Measurements from ENCODE around the gene CBLB.

Gene CBLB

GRCh38 chr3:105771392-105771791 is 97.4 kb downstream of the CBLB start:
- WGBS (ENCODE audit: insufficient coverage), result no CpG with 5 or more reads among the region's 1 CpG
- no peaks in the 10 kb centered on the region for H3K9me3 ChIP-seq (ENCODE audit: control extremely low read depth in 1 of 5, control insufficient read depth in 4 of 5, insufficient read depth in 2 of 5, low read depth in 1 of 5, low read length in 4 of 5)
- POLR2A ChIA-PET, result no interaction called here
- peaks cover 4 to 20% (median 10%) of the 10 kb centered on the region in 4 experiments for H3K4me1 ChIP-seq (ENCODE audit: control extremely low read depth in 1 of 4, control insufficient read depth in 4 of 4, insufficient read depth in 4 of 4, low read length in 3 of 4)
- CTCF ChIA-PET, result interaction anchor here (0.7 kb wide), 2 partner anchors 350 to 1992 kb away, joined by 3 read pairs; no protein-coding TSS in a partner anchor
- H3K27ac ChIP-seq (ENCODE audit: insufficient read depth in 1 of 2, low read depth in 1 of 2, low read length in 2 of 2, poor library complexity in 1 of 2, severe bottlenecking in 2 of 2), result no peak overlapping the region
- DNase-seq, result no peak
- no peaks in the 10 kb centered on the region for H3K27me3 ChIP-seq (replicated peaks in 2 of 5; ENCODE audit: control insufficient read depth in 4 of 5, insufficient read depth in 5 of 5, low read length in 4 of 5)
- H3K36me3 ChIP-seq (ENCODE audit: control insufficient read depth in 4 of 4, insufficient read depth in 4 of 4, low read length in 3 of 4), result peaks cover 0 to 3% (median 2%) of the 10 kb centered on the region in 4 experiments
- H3K4me3 ChIP-seq (ENCODE audit: control insufficient read depth in 1 of 7, extremely low read depth in 1 of 7, insufficient read depth in 4 of 7, low read depth in 2 of 7, low read length in 6 of 7), result no peak overlapping the region

- Histone ChIP-seq H3K27me3 (replicated peaks in 2 of 5; ENCODE audit: control insufficient read depth in 4 of 5, insufficient read depth in 5 of 5, low read length in 4 of 5) (no peaks in the 10 kb centered on the region), H3K27ac (ENCODE audit: insufficient read depth in 1 of 2, low read depth in 1 of 2, low read length in 2 of 2, poor library complexity in 1 of 2, severe bottlenecking in 2 of 2) (no peak overlapping the region), H3K4me3 (ENCODE audit: control insufficient read depth in 1 of 7, extremely low read depth in 1 of 7, insufficient read depth in 4 of 7, low read depth in 2 of 7, low read length in 6 of 7) (no peak overlapping the region), H3K9me3 (ENCODE audit: control extremely low read depth in 1 of 5, control insufficient read depth in 4 of 5, insufficient read depth in 2 of 5, low read depth in 1 of 5, low read length in 4 of 5) (no peaks in the 10 kb centered on the region), H3K4me1 (ENCODE audit: control extremely low read depth in 1 of 4, control insufficient read depth in 4 of 4, insufficient read depth in 4 of 4, low read length in 3 of 4) (peaks cover 4 to 21% (median 13%) of the 10 kb centered on the region in 4 experiments), H3K36me3 (ENCODE audit: control insufficient read depth in 4 of 4, insufficient read depth in 4 of 4, low read length in 3 of 4) (peaks cover 0 to 3% (median 2%) of the 10 kb centered on the region in 4 experiments)
- WGBS (ENCODE audit: insufficient coverage), result 98% methylated on average over 4 of the region's 4 CpGs
- DNase-seq, result no peak
- POLR2A ChIA-PET, result no interaction called here
- CTCF ChIA-PET, result no interaction called here
Measured at GRCh38 chr3:105770410-105770809, 98.4 kb downstream of the CBLB start.

- CTCF ChIA-PET, result interaction anchor here (1.7 kb wide), 1 partner anchor 26 kb away, joined by 4 read pairs; no protein-coding TSS in a partner anchor
- no peaks in the 10 kb centered on the region for H3K27me3 ChIP-seq (replicated peaks in 2 of 5; ENCODE audit: control insufficient read depth in 4 of 5, insufficient read depth in 5 of 5, low read length in 4 of 5)
- peaks cover 0 to 6% (median 0%) of the 10 kb centered on the region in 5 experiments for H3K9me3 ChIP-seq (ENCODE audit: control extremely low read depth in 1 of 5, control insufficient read depth in 4 of 5, insufficient read depth in 2 of 5, low read depth in 1 of 5, low read length in 4 of 5)
- peaks cover 0 to 12% (median 3%) of the 10 kb centered on the region in 4 experiments for H3K36me3 ChIP-seq (ENCODE audit: control insufficient read depth in 4 of 4, insufficient read depth in 4 of 4, low read length in 3 of 4)
- H3K4me1 ChIP-seq (ENCODE audit: control extremely low read depth in 1 of 4, control insufficient read depth in 4 of 4, insufficient read depth in 4 of 4, low read length in 3 of 4), result peaks cover 7 to 22% (median 14%) of the 10 kb centered on the region in 4 experiments
- H3K4me3 ChIP-seq (ENCODE audit: control insufficient read depth in 1 of 7, extremely low read depth in 1 of 7, insufficient read depth in 4 of 7, low read depth in 2 of 7, low read length in 6 of 7), result peak overlapping the region in 1 of 7 experiments; percentile 40
- POLR2A ChIA-PET, result no interaction called here
- no peak for DNase-seq
- H3K27ac ChIP-seq (ENCODE audit: insufficient read depth in 1 of 2, low read depth in 1 of 2, low read length in 2 of 2, poor library complexity in 1 of 2, severe bottlenecking in 2 of 2), result no peak overlapping the region
Measured at GRCh38 chr3:105767776-105768175, 101.0 kb downstream of the CBLB start.

GRCh38 chr3:105767216-105767615 is 101.6 kb downstream of the CBLB start:
- Histone ChIP-seq H3K27ac (ENCODE audit: insufficient read depth in 1 of 2, low read depth in 1 of 2, low read length in 2 of 2, poor library complexity in 1 of 2, severe bottlenecking in 2 of 2) (no peak overlapping the region), H3K4me3 (ENCODE audit: control insufficient read depth in 1 of 7, extremely low read depth in 1 of 7, insufficient read depth in 4 of 7, low read depth in 2 of 7, low read length in 6 of 7) (peak overlapping the region in 3 of 7 experiments; percentile 6 to 62 (median 19)), H3K27me3 (replicated peaks in 2 of 5; ENCODE audit: control insufficient read depth in 4 of 5, insufficient read depth in 5 of 5, low read length in 4 of 5) (no peaks in the 10 kb centered on the region), H3K9me3 (ENCODE audit: control extremely low read depth in 1 of 5, control insufficient read depth in 4 of 5, insufficient read depth in 2 of 5, low read depth in 1 of 5, low read length in 4 of 5) (peaks cover 0 to 11% (median 0%) of the 10 kb centered on the region in 5 experiments), H3K4me1 (ENCODE audit: control extremely low read depth in 1 of 4, control insufficient read depth in 4 of 4, insufficient read depth in 4 of 4, low read length in 3 of 4) (peaks cover 7 to 22% (median 14%) of the 10 kb centered on the region in 4 experiments), H3K36me3 (ENCODE audit: control insufficient read depth in 4 of 4, insufficient read depth in 4 of 4, low read length in 3 of 4) (peaks cover 0 to 15% (median 5%) of the 10 kb centered on the region in 4 experiments)
- CTCF ChIA-PET, result interaction anchor here (1.7 to 1.9 kb wide), 2 partner anchors 11 to 26 kb away, joined by 4 read pairs; no protein-coding TSS in a partner anchor
- POLR2A ChIA-PET, result no interaction called here
- WGBS (ENCODE audit: insufficient coverage), result no CpG with 5 or more reads among the region's 3 CpGs
- DNase-seq, result peak in 2 of 3 donors; percentile 14 to 19

GRCh38 chr3:105765308-105765639 is 103.5 kb downstream of the CBLB start:
- DNase-seq, result peak in 2 of 3 donors; percentile 49 to 74
- peaks cover 0 to 15% (median 0%) of the 10 kb centered on the region in 5 experiments for H3K9me3 ChIP-seq (ENCODE audit: control extremely low read depth in 1 of 5, control insufficient read depth in 4 of 5, insufficient read depth in 2 of 5, low read depth in 1 of 5, low read length in 4 of 5)
- H3K36me3 ChIP-seq (ENCODE audit: control insufficient read depth in 4 of 4, insufficient read depth in 4 of 4, low read length in 3 of 4), result peaks cover 0 to 20% (median 8%) of the 10 kb centered on the region in 4 experiments
- H3K27ac ChIP-seq (ENCODE audit: insufficient read depth in 1 of 2, low read depth in 1 of 2, low read length in 2 of 2, poor library complexity in 1 of 2, severe bottlenecking in 2 of 2), result no peak overlapping the region
- no peaks in the 10 kb centered on the region for H3K27me3 ChIP-seq (replicated peaks in 2 of 5; ENCODE audit: control insufficient read depth in 4 of 5, insufficient read depth in 5 of 5, low read length in 4 of 5)
- ChIA-PET CTCF (interaction anchor here (1.9 kb wide), 1 partner anchor 13 kb away, joined by 4 read pairs; no protein-coding TSS in a partner anchor), POLR2A (no interaction called here)
- no peak overlapping the region for H3K4me3 ChIP-seq (ENCODE audit: control insufficient read depth in 1 of 7, extremely low read depth in 1 of 7, insufficient read depth in 4 of 7, low read depth in 2 of 7, low read length in 6 of 7)
- H3K4me1 ChIP-seq (ENCODE audit: control extremely low read depth in 1 of 4, control insufficient read depth in 4 of 4, insufficient read depth in 4 of 4, low read length in 3 of 4), result peaks cover 7 to 22% (median 14%) of the 10 kb centered on the region in 4 experiments

- peak in 2 of 3 donors; percentile 48 to 65 for DNase-seq
- H3K27me3 ChIP-seq (replicated peaks in 2 of 5; ENCODE audit: control insufficient read depth in 4 of 5, insufficient read depth in 5 of 5, low read length in 4 of 5), result no peaks in the 10 kb centered on the region
- H3K27ac ChIP-seq (ENCODE audit: insufficient read depth in 1 of 2, low read depth in 1 of 2, low read length in 2 of 2, poor library complexity in 1 of 2, severe bottlenecking in 2 of 2), result peak overlapping the region in 1 of 2 experiments; percentile 4
- no CpG with 5 or more reads among the region's 2 CpGs for WGBS (ENCODE audit: insufficient coverage)
- ChIA-PET CTCF (no interaction called here), POLR2A (no interaction called here)
- peak overlapping the region in 1 of 7 experiments; percentile 1 for H3K4me3 ChIP-seq (ENCODE audit: control insufficient read depth in 1 of 7, extremely low read depth in 1 of 7, insufficient read depth in 4 of 7, low read depth in 2 of 7, low read length in 6 of 7)
- H3K36me3 ChIP-seq (ENCODE audit: control insufficient read depth in 4 of 4, insufficient read depth in 4 of 4, low read length in 3 of 4), result peaks cover 0 to 20% (median 7%) of the 10 kb centered on the region in 4 experiments
- H3K4me1 ChIP-seq (ENCODE audit: control extremely low read depth in 1 of 4, control insufficient read depth in 4 of 4, insufficient read depth in 4 of 4, low read length in 3 of 4), result peaks cover 7 to 22% (median 14%) of the 10 kb centered on the region in 4 experiments
- H3K9me3 ChIP-seq (ENCODE audit: control extremely low read depth in 1 of 5, control insufficient read depth in 4 of 5, insufficient read depth in 2 of 5, low read depth in 1 of 5, low read length in 4 of 5), result peaks cover 0 to 15% (median under 1%) of the 10 kb centered on the region in 5 experiments
Measured at GRCh38 chr3:105764378-105765307, 104.2 kb downstream of the CBLB start.

GRCh38 chr3:105763659-105764036 is 105.2 kb downstream of the CBLB start:
- no peak overlapping the region for H3K27ac ChIP-seq (ENCODE audit: insufficient read depth in 1 of 2, low read depth in 1 of 2, low read length in 2 of 2, poor library complexity in 1 of 2, severe bottlenecking in 2 of 2)
- no peaks in the 10 kb centered on the region for H3K27me3 ChIP-seq (replicated peaks in 2 of 5; ENCODE audit: control insufficient read depth in 4 of 5, insufficient read depth in 5 of 5, low read length in 4 of 5)
- peaks cover 7 to 22% (median 14%) of the 10 kb centered on the region in 4 experiments for H3K4me1 ChIP-seq (ENCODE audit: control extremely low read depth in 1 of 4, control insufficient read depth in 4 of 4, insufficient read depth in 4 of 4, low read length in 3 of 4)
- ChIA-PET POLR2A (no interaction called here), CTCF (no interaction called here)
- no peak overlapping the region for H3K4me3 ChIP-seq (ENCODE audit: control insufficient read depth in 1 of 7, extremely low read depth in 1 of 7, insufficient read depth in 4 of 7, low read depth in 2 of 7, low read length in 6 of 7)
- H3K9me3 ChIP-seq (ENCODE audit: control extremely low read depth in 1 of 5, control insufficient read depth in 4 of 5, insufficient read depth in 2 of 5, low read depth in 1 of 5, low read length in 4 of 5), result peaks cover 0 to 22% (median 8%) of the 10 kb centered on the region in 5 experiments
- DNase-seq, result no peak
- H3K36me3 ChIP-seq (ENCODE audit: control insufficient read depth in 4 of 4, insufficient read depth in 4 of 4, low read length in 3 of 4), result peaks cover 0 to 30% (median 11%) of the 10 kb centered on the region in 4 experiments
